NCI-H1436 (cell line): Measurements from ENCODE around the gene VWA8.
"Not testable (repeated sequence)": the region's sequence is repeated elsewhere in the genome, so short reads cannot be mapped to it uniquely, and the experiment has no call there.

Source experiments
- DNase-seq: peaks from one replicate; lab custom pipeline; 2025; lab: John Stamatoyannopoulos, UW

The VWA8 gene

DNA sequence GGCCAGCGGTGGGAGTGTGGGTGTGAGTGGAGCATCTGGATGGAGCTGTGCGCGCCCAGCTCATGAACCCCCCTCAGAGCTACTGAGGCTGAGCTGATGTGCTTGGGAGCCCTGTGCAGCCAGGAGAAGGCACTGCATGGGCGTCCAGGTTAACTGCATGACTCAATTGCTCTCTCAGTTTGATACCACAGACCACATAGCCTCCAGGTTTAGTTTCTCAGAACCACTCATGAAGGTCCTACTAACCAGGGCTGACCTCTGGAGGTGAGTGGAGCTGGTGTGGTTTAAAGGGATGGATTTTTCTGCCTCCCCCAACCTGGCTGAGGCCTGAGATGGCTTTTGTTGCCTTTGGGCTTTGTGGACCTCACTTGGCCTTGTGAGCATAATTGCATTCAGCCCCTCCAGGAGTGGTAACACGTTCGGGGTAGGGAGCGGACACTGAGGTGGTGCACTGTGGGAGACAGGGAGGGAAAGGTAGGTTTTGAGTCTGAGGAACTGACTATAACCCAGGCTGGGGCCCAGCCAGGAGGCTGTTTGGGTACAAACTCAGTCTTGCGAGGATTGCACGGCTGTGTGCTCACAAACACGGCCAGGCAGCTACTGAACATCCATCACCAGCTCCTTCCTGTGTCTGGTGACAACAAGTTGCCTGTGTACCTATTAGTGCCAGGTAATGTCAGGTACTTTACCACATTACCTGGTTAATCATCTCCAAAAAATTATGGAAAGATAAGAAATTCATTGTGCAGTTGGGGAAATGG is 406.1 kb downstream of the VWA8 start:
- DNase-seq = no peak

DNA sequence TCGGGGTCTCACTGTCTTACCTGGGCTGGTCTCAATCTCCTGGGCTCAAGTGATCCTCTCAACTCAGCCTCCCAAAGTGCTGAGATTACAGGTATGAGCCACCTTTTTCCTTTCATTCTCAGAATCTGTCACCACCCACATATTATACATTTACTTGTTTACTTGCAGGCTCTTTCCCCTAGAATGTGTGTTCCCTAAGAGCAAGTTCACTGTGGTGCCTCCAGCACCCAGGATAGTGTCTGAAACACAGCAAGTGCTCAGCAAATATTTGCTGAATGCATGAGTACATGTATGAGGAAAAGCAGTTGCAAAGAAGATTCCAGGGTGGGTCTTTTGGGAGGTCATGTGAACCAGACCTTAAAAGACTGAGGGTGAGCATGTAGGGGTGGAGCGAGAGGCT is 406.7 kb downstream of the VWA8 start:
- DNase-seq = no peak

DNA sequence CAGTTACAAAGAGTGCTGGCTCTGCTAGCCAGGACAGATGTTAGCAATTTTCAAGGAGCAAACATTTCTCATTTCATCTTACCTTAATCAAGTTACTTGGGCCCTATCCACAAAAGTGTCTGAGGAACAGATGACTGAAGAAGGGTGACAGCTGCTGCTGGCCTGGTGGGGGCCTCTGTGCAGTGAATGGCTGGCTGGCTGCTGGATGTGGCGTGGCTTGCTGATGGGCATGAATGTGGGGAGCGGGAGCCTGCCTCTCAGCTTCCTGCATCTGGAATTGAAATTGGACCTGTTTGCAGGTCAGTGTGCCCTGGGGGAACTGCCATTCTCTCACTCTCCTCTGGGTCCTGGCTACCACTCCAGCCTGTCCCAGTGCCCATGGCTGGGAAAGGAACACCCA is 408.9 kb downstream of the VWA8 start:
- DNase-seq = no peak

DNA sequence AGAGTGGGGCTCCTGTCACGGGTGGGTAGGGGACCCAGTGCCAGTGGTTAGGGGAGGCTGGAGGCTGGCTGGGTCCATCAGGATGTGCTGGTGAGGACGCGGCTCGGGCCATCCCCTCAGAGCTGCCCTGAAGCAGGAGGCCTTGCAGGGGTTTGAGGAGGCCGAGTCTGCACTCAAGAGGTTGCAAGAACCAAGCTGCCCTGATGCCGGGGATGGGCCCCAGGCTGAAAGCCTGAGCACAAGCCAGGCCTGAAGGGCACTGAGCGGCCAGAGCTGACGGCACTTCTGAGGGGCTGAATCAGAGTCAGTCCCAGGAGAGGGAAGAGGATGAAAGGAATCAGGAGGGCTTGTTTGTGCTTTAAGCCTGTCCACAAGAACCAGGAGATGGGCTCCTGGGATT is 410.6 kb downstream of the VWA8 start:
- DNase-seq = no peak

GRCh38 chr13:41549491-41549890 is 411.4 kb downstream of the VWA8 start:
- DNase-seq = no peak

- DNase-seq = no peak
These were observed 412.0 kb downstream of the VWA8 start for GRCh38 chr13:41548910-41549309.

DNA sequence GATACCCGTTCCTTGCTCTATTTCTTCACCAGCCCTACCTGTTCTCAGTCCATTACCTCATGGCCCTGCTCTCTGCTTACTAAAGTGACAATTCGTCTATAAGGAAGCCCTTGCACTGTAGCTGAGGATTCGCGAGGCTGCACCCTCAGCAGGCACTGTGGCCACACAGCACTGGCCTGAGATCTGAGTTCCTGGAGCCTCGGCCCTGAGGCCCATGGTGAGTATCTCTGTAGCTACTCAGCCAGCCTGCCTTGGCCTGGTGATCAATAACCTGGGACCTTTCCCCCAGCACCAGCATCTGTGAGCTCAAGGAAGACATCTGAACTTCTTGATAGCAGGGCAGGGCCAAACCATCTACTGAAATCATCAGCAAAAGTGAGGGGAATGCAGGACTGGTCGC is 412.9 kb downstream of the VWA8 start:
- DNase-seq = no peak

DNA sequence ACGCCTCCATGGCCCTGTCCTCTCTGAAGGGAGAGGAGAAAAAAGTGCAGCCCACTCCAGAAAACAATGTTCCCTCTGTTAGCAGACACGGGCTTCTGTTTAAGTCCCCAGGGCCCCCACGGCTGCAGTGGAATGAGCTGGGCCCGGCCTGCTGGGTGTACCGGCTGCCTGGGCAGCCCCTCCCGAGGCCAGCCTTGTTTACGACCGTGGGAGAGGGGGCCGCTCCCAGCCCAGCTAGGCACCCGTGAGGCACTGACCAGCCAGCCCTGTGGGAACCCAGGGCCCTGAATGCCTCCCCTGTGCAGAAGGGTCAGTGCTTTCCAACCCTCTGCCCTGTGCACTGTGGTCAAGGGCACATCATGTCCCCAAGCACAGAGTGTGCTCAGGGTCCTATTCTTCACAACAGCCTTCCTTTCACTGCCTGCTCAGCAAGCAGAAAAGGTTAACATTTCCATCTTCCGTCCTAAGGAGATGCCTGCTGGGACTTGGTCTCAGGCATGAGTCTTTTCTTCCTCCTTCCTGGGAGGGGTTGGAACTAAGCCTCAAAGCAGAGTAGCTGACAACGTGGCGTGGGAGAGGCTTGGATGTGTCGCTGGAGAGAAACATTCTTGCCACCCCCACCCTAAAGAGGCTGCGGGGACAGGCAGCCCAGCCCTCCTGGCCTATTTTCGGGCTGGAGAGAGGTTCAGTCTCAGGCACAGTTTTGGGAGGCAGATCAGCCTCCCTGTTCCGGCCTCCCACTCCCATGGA is 413.5 kb downstream of the VWA8 start:
- no peak for DNase-seq

- no peak for DNase-seq
These were observed 414.3 kb downstream of the VWA8 start for GRCh38 chr13:41546372-41547190.

DNA sequence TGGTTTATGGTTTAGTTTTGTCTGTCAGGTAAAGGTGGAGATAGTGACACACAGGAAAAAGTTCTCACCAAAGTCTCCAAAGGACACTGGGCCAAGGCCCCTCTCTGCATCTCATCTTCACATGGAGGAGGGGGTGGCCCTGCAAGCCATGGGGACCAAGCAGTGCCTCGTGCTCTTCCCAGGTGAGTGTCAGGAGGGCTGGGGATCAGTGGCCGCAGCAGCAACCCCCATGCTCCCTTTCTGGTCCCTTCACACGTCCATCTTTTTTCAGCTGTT is 415.5 kb downstream of the VWA8 start:
- no peak for DNase-seq

DNA sequence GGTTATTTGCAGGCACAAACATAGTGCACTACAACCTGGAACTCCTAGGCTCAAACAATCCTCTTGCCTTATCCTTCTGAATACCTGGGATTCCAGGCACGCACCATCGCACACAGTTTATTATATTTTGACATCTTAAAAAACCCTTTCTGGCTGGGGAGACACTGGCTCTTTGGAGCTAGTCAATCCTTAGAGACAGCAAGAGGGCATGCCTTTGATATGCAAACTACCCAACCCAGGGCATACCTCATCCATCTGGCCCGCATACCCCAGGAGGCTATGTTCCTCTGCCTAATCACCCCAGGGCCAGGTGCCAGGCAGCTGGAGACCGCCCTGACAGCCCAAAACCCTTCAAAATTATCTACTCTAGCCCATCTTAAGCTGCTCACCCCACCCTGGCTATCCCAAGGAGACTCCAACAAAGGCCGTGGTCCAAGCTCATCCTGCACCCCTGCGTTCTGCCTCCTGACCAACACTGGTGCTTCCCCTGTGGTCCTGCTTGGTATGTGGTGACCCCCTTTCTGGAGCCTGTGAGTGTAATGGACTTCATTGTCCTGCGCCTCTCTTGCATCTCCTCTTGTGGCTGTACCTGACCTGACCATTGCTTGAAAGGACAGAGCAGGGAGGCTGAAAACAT is 417.1 kb downstream of the VWA8 start:
- DNase-seq = no peak

- not testable (repeated sequence) for DNase-seq
These were observed 418.1 kb downstream of the VWA8 start for GRCh38 chr13:41542799-41543198.

DNA sequence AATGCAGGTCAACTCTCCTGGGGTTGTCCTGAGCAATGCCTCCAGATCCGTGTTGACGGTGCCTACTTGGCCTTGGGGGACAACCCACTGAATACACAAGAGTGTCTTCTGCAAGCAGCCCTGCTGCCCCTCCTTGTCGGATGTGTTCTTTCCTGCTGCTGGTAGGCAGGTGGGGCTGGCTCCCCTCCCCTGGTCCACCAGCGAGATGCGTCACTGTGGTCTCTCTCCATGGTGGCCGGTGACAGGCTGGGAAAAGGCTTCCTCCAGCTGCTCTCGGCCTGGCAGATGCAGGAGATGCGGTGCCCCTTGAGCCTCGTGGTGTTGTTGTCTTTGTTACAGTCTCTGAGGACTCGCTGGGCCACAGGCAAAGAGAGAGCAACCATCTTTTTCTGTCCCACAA is 418.6 kb downstream of the VWA8 start:
- no peak for DNase-seq

DNA sequence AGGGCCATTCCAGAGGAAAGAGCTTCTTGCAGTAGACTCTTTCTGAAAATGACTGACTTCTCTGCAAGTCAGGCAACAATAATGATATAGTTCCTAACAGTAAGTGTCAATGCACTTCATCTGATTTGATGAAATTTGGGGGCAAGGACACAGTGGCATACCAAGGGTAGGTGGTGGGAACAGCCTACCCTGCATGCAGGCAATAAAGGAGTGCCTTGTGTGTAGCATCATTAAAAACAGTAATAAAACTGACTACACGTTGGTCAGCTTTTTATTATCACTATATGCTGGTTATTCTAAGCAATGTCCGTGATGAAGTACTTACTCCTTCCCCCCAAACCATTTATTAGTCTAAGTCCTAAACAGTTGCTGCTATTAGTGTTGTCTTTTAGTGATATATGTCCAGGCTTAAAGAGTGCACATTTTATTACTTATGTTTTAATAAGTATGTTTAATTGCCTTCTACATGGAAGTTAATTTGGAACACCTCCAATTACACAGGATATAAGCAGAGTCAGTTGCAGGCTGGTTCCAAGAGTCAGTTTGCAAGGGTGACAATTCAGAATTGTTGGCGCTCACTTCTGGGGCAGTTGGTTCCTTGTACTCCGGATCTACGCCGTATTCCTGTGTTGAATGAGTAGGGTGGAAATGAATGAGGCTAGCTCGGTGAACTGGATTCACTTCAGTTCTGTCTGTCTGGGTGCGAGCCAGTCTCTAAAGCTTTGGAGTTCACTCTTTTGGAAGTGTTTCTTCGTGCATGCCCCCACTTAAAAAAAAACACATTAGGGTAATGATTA is 419.6 kb downstream of the VWA8 start:
- no peak for DNase-seq

GRCh38 chr13:41540240-41540639 is 420.7 kb downstream of the VWA8 start:
- DNase-seq = not testable (repeated sequence)

GRCh38 chr13:41533266-41534052 is 427.4 kb downstream of the VWA8 start:
- no peak for DNase-seq

- DNase-seq = no peak
These were observed 432.9 kb downstream of the VWA8 start for GRCh38 chr13:41528021-41528420.

DNA sequence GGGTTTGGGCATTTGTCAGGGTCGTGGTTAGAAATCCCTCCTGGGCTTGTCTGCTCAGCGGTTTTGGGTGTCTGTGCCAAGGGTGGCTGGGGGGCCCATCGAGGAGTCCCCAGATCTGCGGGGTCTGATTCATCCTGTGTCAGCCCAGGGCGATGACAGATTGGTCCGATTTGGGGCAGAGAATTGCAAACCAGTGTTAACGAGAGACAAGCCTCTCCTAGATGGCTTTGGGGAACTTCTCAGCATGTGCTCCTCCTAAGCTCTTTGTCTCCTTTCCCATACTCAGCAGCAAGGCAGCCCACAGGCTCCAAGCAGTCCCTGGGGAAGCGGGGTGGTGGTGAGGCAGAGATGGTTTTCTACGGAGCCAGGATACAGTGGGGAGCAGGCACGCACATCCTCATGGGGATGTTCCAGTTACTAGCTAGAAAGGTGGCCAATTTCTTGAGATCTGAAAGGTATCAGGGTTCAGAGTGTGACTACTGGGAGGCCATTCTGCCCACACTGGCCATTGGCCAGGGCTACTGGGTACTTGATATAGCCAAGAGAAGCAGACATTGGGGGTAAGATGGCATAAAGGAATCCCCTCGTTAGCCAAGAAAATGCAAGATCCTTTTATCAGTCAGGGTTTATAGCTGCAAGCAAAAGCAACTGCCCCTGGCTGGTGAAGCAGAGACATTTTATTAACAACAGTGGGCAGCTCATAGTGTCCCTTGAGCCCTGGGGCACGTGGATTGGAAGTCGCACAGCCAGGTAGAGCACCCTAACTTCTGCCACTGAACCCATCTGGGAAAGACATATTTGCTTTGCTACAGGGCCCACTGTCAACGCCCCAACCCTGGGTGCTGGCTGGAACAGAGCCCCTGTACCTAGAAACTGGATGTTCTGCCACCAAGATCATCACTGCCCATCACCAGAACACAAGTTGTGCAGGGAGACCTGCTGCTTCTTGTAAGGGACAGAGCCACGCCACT is 440.0 kb downstream of the VWA8 start:
- no peak for DNase-seq

GRCh38 chr13:41520016-41520659 is 440.8 kb downstream of the VWA8 start:
- DNase-seq = no peak
